Subcutaneous abdominal adipose tissue (tissue), 5 donors: ENCODE results near the gene HUWE1.
"Not testable (repeated sequence)": the region's sequence is repeated elsewhere in the genome, so short reads cannot be mapped to it uniquely, and the experiment has no call there.

ENCODE experiments used
- H3K27ac ChIP-seq: one replicate; pipeline ENCODE4 v1.7.0; 2013; ENCODE audit warnings: low read depth, mild to moderate bottlenecking, inconsistent platforms, low read length, moderate library complexity
- H3K27me3 ChIP-seq, 5 donors: one replicate each; pipeline ENCODE4 v1.7.0; 2013; ENCODE audit warnings: low read length in 5 of 5, inconsistent platforms in 1 of 5; ENCODE audit not compliant: control insufficient read depth in 5 of 5, insufficient read depth in 4 of 5
- H3K36me3 ChIP-seq, 5 donors: one replicate each; pipeline ENCODE4 v1.7.0; 2013; ENCODE audit warnings: low read length in 5 of 5; ENCODE audit not compliant: control insufficient read depth in 5 of 5, insufficient read depth in 5 of 5
- H3K4me1 ChIP-seq, 5 donors: one replicate each; pipeline ENCODE4 v1.7.0; 2013; ENCODE audit warnings: low read length in 5 of 5, mild to moderate bottlenecking in 3 of 5, moderate library complexity in 1 of 5; ENCODE audit not compliant: control insufficient read depth in 5 of 5, insufficient read depth in 5 of 5
- H3K4me3 ChIP-seq, 5 donors: one replicate each; pipeline ENCODE4 v1.7.0; 2013; ENCODE audit warnings: low read length in 5 of 5, low read depth in 1 of 5
- H3K9ac ChIP-seq, 5 donors: one replicate each; pipeline ENCODE4 v1.7.0; 2013; ENCODE audit warnings: low read length in 5 of 5, mild to moderate bottlenecking in 4 of 5, moderate library complexity in 3 of 5
- H3K9me3 ChIP-seq, 5 donors: one replicate each; pipeline ENCODE4 v1.7.0; 2013; ENCODE audit warnings: low read length in 5 of 5; ENCODE audit not compliant: control insufficient read depth in 5 of 5
- donor health status: healthy.
- donor health status: healthy.
- donor health status: healthy.
- donor health status: healthy.
- donor health status: healthy.

Gene HUWE1

DNA sequence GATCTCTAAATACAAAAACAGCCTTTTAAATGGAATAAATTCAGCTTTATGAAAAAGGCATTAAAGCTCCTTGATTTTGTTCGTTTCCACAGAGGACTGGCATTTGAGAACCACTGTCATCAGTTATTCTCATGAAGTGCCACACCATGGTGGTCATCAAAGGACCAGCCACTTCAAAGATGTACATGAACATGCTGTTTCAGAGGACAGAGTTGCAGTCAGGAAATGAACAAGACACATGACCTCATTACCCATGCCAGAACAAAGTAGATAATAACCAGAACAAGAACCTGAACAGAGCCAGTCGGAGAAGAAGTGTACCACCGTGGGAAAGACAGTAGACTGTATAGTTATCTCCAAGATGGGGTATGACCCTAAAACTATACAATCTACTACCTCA lies 129.7 kb downstream of the HUWE1 start:
- H3K36me3 ChIP-seq: peaks cover 41 to 86% (median 75%) of the 10 kb centered on the region in 5 donors
- no peak overlapping the region for H3K4me3 ChIP-seq
- H3K27me3 ChIP-seq: peaks cover 0 to 10% (median 5%) of the 10 kb centered on the region in 5 donors
- no peaks in the 10 kb centered on the region for H3K9me3 ChIP-seq
- H3K27ac ChIP-seq: no peak overlapping the region
- H3K4me1 ChIP-seq: no peaks in the 10 kb centered on the region
- no peak overlapping the region for H3K9ac ChIP-seq

DNA sequence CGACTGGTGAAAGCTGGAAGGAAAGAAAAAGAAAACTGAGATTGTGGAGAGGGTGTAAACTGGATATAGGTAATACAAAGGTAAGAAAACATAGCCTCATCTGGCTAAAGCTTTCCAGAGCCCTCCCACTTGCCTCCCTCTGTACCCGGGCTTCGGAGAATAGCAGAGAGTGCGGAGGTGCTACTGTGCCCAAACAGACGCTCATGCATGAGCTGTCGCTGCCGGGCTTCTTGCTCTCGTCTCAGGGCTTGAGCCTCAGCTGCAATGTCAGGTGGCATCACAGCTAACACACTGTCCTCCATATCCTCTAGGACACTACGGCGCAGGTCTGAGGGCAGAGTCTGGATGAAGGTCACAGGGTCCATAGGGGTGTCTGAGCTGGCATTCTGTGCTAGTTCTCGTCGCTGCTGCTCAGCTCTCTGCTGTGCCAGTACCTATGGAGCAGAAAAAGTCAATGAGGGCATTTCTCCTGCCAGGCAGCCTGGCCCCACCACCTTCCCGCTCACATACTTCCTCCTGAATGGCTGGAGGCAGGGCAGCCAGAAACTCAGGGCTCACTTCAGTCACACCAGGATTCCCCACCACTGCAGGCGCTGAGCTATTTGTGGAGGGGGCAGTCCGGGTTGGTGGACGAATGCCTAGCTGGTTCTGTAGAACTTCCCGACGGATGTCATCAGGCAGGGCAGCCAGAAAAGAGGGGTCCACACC lies 135.6 kb downstream of the HUWE1 start:
- Histone ChIP-seq H3K27ac (no peak overlapping the region), H3K4me3 (no peak overlapping the region), H3K9me3 (no peaks in the 10 kb centered on the region), H3K9ac (no peak overlapping the region), H3K36me3 (peaks cover 13 to 87% (median 84%) of the 10 kb centered on the region in 5 donors), H3K27me3 (peaks cover 0 to 11% (median 7%) of the 10 kb centered on the region in 5 donors), H3K4me1 (peaks cover 0 to 2% (median 0%) of the 10 kb centered on the region in 5 donors)

DNA sequence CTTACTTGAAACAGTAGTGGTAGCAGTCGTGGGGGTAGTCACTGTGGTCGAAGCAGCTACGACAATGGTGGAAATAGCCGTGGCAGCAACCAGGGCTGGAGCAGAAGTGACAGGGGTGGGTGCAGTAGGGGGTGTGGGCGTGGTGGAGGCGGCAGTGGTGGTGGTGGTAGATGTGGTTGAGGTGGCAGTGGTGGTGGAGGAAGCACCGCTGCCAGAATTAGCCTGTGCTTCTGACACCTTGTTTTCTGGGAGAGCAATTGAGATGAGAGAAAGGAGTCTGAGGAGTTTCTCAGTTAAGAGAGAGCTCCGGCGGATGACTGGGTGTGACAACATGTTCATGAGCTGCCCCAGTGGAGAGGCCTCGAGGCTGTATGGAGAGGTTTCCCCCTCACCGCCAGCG lies 138.9 kb downstream of the HUWE1 start:
- Histone ChIP-seq H3K9ac (no peak overlapping the region), H3K4me1 (peaks cover 0 to 2% (median 0%) of the 10 kb centered on the region in 5 donors), H3K4me3 (no peak overlapping the region), H3K27me3 (peaks cover 0 to 11% (median 7%) of the 10 kb centered on the region in 5 donors), H3K27ac (no peak overlapping the region), H3K36me3 (peaks cover 10 to 99% (median 96%) of the 10 kb centered on the region in 5 donors), H3K9me3 (no peaks in the 10 kb centered on the region)

DNA sequence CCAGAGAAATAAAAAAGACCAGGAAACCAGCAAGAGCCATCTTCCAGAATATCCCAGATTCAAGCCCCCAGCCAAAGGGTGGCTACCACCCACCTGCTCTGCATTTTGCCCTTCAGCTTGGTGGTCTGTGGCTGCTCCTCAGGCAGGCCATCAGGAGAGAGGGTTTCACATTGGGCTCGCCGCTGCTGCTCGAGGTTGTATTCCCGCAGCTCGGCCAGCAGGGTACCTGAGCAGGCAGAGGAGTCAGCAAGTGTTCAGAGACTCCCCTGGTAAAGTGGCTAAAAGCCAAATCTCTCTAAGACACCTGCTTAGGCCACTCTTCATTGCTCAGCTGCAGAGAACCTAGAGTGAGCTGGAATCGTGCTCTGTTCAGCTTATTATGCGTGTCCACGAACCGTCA lies 141.6 kb downstream of the HUWE1 start:
- no peak overlapping the region for H3K4me3 ChIP-seq
- H3K27ac ChIP-seq: no peak overlapping the region
- no peak overlapping the region for H3K9ac ChIP-seq
- H3K27me3 ChIP-seq: peaks cover 0 to 6% (median 4%) of the 10 kb centered on the region in 5 donors
- H3K36me3 ChIP-seq: peaks cover 20 to 96% (median 85%) of the 10 kb centered on the region in 5 donors
- peaks cover 0 to 2% (median 0%) of the 10 kb centered on the region in 5 donors for H3K4me1 ChIP-seq
- H3K9me3 ChIP-seq: no peaks in the 10 kb centered on the region

DNA sequence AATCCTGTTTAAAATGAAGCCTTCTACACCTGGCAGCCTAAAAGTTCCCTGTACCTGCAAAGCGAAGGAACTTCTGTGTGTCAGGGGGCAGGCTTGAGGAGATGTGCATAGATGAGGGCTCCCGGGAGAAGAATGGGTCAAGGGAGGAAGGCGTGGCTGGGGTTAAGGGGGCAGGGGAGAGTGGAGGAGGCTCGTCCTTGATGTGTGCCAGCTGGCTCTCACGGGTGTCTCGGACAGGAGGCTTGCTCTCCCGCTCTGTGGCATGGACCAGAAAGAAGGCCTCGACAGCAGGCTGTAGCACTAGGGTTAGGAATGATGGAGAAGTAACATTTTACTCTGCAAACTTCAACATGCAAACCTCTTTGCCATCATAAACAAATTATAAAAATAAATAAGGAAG lies 147.7 kb downstream of the HUWE1 start:
- Histone ChIP-seq H3K27ac (no peak overlapping the region), H3K4me1 (no peaks in the 10 kb centered on the region)

DNA sequence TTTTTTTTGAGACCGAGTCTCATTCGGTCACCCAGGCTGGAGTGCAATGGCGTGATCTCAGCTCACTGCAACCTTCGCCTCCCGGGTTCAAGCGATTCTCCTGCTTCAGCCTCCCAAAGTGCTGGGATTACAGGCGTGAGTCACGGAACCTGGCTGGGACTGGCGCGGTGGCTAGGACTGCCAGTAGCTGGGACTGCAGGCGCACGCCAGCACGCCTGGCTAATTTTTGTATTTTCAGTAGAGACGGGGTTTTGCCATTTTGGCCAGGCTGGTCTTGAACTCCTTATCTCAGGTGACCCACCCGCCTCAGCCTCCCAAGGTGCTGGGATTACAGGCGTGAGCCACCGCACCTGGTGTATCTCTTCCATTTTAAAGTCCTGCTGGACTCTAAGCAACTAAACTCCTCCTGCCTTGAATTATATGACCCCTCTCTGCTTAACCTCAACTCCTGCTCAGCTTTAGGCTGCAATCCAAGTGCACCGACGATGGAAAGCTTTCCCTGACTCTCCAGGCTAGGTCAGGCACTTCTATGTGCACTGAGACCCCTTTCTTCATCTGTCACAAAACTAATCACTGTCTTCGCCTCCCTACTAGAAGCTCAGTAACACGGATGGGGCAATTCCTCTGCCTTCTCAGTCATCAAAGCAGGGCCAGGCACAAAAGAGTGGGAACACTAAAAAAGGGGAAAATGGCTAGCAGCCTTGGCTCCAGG lies 155.1 kb downstream of the HUWE1 start:
- H3K4me3 ChIP-seq, H3K27me3 ChIP-seq, H3K27ac ChIP-seq, H3K9me3 ChIP-seq, H3K9ac ChIP-seq, H3K4me1 ChIP-seq: not testable (repeated sequence)
- peaks cover 13 to 36% (median 35%) of the 10 kb centered on the region in 5 donors for H3K36me3 ChIP-seq

More for the DNA sequence above, 147.7 kb downstream of the HUWE1 start:
- Histone ChIP-seq H3K9ac (no peak overlapping the region), H3K27me3 (peaks cover 0 to 4% (median 0%) of the 10 kb centered on the region in 5 donors), H3K4me3 (no peak overlapping the region), H3K36me3 (peaks cover 25 to 95% (median 82%) of the 10 kb centered on the region in 5 donors), H3K9me3 (no peaks in the 10 kb centered on the region)

DNA sequence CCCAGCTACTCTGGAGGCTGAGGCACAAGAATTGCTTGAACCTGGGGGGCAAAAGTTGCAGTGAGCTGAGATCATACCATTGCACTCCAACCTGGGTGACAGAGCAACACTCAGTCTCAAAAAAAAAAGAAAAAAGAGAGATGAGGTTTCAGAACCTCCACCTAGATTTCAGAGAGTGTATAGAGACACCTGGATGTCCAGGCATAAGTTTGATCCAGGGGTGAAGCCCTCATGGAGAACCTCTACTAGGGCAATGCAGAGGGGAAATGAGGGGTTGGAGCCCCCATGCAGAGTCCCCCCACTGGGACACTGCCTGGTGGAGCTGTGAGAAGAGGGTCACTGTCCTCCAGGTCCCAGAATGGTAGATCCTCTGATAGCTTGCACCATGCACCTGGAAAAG lies 159.5 kb downstream of the HUWE1 start:
- H3K27ac ChIP-seq: no peak overlapping the region
- no peaks in the 10 kb centered on the region for H3K36me3 ChIP-seq
- no peak overlapping the region for H3K4me3 ChIP-seq
- no peaks in the 10 kb centered on the region for H3K4me1 ChIP-seq
- H3K27me3 ChIP-seq: peaks cover 0 to 5% (median 0%) of the 10 kb centered on the region in 5 donors
- peaks cover 0 to 9% (median 3%) of the 10 kb centered on the region in 5 donors for H3K9me3 ChIP-seq
- H3K9ac ChIP-seq: no peak overlapping the region

DNA sequence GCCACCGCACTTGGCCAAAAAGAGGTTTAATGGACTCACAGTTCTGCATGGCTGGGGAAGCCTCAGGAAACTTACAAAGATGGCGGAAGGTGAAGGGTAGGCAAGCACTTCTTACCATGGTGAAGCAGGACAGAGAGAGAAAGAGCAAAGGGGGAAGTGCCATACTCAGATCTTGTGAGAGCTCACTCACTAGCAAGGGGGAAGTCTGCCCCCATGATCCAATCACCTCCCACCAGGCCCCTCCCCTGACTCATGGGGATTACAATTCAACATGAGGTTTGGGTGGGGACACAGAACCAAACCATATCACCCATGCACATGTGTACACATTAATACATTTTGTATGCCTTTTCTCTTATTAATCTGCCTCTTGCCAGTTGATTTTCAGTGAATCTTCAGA lies 175.2 kb downstream of the HUWE1 start:
- H3K4me1 ChIP-seq: no peaks in the 10 kb centered on the region

DNA sequence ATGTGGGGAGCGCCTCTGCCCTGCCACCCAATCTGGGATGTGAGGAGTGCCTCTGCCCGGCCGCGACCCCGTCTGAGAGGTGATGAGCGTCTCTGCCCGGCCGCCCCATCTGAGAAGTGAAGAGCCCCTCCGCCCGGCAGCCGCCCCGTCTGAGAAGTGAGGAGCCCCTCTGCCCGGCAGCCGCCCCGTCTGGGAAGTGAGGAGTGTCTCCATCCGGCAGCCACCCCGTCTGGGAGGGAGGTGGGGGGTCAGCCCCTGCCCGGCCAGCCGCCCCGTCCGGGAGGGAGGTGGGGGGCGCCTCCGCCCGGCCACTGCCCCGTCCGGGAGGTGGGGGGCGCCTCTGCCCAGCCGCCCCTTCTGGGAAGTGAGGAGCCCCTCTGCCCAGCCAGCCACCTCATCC lies 182.5 kb downstream of the HUWE1 start:
- not testable (repeated sequence) for H3K36me3 ChIP-seq, H3K9ac ChIP-seq, H3K27ac ChIP-seq, H3K9me3 ChIP-seq, H3K4me1 ChIP-seq, H3K4me3 ChIP-seq, H3K27me3 ChIP-seq

More for the DNA sequence above, 175.2 kb downstream of the HUWE1 start:
- Histone ChIP-seq H3K27me3 (peaks cover 0 to 8% (median 0%) of the 10 kb centered on the region in 5 donors), H3K36me3 (no peaks in the 10 kb centered on the region), H3K9ac (no peak overlapping the region), H3K4me3 (no peak overlapping the region), H3K27ac (no peak overlapping the region), H3K9me3 (no peaks in the 10 kb centered on the region)

DNA sequence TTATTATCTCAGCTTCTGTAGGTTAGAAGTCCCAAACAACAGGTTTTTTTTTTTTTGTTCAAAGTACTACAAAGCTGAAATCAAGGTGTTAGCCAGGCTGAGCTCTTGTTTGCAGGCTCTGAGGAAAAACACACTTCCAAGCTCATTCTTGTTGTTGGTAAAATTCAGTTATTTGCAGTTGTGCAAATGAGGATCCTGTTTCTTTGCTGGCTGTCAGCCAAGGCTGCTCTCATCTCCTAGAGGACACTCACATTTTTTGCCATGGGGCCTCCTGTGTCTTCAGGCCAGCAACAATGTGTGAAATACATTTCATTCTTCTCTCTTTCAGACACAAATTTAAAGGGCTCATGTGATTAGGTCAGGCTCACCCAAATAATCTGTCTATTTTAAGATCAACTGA lies 192.1 kb downstream of the HUWE1 start:
- Histone ChIP-seq H3K4me1 (no peaks in the 10 kb centered on the region), H3K9me3 (no peaks in the 10 kb centered on the region), H3K9ac (no peak overlapping the region), H3K4me3 (no peak overlapping the region), H3K36me3 (no peaks in the 10 kb centered on the region), H3K27ac (no peak overlapping the region), H3K27me3 (peaks cover 0 to 9% (median 7%) of the 10 kb centered on the region in 5 donors)
